GM19025 (cell line): ENCODE results near the gene PSMF1.
"Not testable (repeated sequence)": the region's sequence is repeated elsewhere in the genome, so short reads cannot be mapped to it uniquely, and the experiment has no call there.

Experiments used
- ATAC-seq: cut with Tn5 transposase; IDR thresholded peaks from one replicate; pipeline ENCODE4 v1.9.1; 2021; ENCODE audit warnings: mild to moderate bottlenecking, low read depth, moderate library complexity; ENCODE audit not compliant: unreplicated experiment

The PSMF1 gene

DNA sequence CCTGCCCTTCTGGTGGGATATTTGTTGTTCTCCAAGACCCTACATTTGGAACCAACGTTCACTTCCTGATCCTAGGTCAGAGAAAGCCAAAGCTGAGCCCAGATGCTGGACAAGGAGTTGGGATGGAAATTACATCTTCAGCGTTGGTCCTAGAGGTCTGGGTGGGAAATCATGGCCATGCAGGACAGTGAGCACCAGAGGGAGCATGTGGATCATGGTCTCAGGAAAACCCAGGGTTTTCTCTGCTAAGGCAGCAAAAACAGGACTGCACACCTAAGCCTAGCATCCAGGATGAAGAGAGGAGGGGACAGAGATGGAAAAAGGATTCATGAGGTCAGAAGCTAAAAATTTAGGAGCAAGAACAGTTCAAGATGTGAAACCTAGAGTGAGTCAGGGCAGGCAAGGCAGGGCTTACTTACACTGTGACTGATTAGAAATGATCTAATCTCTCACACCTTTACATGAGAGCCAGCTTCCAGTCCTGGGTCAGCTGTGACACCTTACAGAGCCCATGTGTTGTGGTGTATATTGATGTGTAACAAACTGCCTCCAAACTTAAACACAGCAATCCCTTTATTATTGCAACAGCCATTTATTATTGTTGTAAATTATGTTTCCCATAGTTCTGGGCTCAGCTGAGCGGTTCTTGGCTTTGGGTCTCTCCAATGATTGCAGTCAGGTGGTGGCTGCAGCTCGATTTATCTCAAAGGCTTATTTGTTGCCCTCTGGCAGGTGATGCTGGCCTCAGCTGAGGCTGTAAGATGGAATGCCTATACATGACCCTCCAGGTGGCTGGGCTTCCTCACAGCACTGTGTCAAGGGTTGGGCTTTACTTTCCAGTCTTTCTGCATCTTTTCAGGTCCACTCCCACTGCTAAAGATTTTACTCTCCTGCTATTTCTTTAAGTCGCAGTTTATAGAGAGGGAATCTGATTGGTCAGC is 91.3 kb downstream of the PSMF1 start:
- no peak for ATAC-seq

DNA sequence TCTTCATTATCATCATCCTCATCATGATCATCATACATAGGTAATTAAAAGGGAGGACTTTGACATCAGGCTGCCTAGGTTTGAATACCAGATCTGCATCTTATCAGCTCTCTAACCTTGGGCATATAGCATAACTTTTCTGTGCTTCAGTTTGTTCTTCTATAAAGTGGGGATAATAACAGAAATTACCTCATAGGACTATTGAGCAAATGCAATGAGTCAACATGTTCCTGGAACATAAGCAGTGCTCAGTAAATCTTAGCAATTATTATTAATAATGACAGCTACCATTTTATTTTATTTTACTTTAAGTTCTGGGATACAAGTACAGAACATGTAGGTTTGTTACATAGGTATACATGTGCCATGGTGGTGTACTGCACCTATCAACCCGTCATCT is 92.1 kb downstream of the PSMF1 start:
- no peak for ATAC-seq

DNA sequence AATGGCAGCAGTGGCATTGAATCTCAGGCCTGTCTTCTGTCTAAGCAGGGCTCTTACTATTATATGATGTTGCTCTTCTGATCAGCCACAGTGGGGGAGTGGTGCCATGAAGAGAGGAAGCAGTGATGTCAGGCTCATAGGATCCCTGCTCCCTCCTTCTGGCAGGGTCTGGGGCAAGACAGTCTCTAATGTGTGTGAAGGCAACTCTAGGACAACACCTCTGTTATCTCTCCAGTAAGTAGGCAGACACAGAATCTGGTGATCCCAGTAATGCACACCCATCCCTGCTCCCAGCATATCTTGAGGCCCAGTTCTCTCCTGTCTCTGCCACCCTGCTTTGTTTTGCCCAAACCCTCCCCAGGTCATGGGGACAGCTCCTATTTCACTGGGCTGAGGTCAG is 93.6 kb downstream of the PSMF1 start:
- no peak for ATAC-seq

DNA sequence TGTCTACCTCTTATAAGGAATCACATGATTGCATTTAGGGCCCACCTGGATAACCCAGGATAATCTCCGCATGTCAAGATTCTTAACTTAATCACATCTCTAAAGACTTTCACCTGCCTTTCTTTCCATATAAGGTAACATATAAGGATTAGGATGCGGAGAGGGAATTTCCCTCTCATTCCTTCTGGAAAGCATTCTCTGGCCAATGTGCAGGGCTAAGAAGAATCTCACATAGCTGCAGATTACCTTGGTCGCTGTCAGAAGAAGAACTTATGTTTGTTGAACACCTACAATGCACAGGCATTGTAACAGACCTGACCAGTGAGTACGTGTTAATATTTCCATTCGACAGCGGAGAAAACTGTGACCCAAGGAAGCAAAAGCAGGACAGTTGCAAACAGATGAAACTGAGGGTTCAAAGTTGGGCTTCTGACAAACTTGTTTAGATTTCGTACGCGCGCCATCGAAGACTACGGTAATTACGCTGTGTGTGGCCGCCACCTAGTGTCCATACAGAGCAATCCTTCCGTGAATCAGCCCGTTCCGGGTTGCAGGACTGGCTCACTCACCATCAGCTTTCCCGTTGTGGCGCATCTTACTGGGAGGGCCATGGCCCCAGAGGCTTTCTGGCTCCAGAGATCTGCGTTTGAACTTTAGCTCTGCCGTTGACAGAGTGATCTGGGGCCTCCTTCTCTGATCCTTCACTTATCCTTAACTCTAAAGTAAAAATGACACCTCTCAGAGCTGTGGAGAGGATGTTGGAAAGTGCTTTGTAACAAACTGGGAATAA is 94.4 kb downstream of the PSMF1 start:
- ATAC-seq: no peak

DNA sequence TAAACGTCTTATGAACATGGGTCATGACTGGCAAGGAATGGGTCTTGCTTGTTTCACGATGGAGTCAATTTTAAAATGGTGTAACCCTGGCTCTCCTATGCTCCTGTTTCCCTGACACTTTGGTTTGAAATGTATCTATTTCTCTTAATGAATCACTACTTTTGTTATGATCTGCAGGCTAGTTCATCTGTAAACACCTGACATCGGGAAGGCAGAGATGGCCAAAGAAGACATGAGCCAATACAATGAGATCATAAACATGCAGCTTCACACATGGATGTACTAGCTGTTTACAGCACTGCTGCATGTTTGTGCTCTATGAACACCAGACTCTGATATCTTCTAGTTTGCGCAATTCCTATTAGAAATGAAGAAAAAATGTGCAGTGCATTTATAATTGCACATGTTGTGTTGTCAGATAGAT is 96.4 kb downstream of the PSMF1 start:
- ATAC-seq: no peak

DNA sequence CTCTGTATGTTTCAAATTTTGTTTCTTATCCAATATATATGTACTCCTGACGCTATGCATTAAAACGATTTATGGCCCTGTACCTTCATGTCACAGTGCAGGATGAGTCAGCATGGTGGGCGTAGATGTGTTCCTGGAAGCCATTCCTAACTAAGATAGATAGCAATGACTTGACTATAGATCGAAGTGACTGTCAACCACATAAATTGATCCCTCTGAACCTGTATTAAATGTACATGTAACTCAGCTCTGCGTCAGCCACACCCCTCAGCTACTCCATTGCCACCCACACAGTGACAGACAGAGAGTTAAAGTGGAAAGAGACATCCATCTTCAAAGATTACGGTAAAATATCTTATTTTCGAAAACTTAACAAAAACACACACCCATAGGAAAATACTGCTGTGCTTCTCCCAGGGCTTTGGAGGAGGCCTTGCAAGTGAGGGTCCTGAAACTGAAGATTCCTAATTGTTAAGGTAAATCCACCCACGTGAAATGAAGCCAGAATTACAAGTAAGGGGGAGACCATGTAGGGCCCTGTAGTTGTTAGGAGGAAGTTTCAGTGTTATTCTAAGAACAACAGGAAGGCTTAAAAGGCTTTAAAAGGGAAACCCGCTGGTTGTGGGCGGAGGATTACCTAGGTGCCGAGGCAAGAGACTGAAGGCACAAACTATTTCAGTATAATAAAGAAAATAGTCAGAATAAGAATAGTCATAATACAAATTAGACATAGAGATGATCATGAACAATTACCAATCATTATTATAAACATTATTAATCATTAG is 97.2 kb downstream of the PSMF1 start:
- ATAC-seq: no peak

DNA sequence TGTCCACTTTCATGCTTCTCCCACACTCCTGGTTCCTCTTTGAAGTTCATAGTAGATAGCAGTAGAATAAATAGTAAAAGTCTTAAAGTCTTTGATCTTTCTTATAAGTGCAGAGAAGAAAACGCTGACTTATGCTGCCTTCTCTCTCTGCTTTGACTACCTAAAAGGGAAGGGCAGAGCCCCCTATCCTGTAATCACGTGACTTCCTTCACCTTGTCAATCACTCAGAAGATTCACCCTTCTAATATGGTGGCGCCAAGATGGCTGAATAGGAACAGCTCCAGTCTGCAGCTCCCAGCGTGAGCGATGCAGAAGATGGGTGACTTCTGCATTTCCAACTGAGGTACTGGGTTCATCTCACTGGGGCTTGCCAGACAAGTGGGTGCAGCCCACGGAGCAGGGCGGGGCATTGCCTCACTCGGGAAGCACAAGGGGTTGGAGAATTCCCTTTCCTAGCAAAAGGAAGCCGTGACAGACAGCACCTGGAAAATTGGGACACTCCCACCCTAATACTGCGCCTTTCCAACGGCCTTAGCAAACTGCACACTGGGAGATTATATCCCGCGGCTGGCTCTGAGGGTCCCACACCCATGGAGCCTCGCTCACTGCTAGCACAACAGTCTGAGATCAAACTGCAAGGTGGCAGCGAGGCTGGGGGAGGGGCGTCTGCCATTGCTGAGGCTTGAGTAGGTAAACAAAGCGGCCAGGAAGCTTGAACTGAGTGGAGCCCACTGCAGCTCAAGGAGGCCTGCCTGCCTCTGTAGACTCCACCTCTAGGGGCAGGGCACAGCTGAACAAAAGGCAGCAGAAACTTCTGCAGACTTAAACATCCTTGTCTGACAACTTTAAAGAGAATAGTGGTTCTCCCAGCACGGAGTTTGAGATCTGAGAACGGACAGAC is 98.4 kb downstream of the PSMF1 start:
- ATAC-seq: not testable (repeated sequence)
